ENCODE measurements around the gene SLC25A21.

DNA sequence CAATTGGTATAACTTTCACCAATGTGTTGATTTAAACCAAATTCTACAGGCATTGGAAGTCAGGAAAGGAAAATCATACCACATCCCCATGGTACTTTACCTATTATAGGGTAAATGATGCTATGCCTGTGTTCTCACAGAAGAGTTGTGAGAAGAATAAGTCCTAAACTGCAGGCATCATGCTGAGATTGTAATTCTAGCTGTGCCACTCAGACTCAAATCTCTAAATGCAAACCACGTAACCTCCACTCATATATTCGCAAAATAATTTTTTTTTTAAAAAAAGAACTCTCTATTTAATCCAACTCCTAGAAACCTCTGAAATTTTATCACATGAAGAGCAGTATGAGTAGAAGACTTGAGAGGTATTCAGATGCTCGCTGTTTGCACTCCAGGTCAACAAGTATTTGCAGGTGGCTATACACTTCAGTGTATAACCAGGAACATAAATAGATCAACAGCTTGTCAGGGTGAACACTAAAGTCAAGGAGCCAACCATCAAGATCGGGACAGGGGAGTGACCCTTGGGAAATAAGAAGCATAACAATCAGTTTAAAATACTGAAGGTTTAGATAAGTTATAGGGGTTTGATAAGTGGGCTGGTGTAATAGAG is 110.1 kb downstream of the SLC25A21 start:
- TF ChIP-seq, protein P1, sequence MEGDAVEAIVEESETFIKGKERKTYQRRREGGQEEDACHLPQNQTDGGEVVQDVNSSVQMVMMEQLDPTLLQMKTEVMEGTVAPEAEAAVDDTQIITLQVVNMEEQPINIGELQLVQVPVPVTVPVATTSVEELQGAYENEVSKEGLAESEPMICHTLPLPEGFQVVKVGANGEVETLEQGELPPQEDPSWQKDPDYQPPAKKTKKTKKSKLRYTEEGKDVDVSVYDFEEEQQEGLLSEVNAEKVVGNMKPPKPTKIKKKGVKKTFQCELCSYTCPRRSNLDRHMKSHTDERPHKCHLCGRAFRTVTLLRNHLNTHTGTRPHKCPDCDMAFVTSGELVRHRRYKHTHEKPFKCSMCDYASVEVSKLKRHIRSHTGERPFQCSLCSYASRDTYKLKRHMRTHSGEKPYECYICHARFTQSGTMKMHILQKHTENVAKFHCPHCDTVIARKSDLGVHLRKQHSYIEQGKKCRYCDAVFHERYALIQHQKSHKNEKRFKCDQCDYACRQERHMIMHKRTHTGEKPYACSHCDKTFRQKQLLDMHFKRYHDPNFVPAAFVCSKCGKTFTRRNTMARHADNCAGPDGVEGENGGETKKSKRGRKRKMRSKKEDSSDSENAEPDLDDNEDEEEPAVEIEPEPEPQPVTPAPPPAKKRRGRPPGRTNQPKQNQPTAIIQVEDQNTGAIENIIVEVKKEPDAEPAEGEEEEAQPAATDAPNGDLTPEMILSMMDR (IDR thresholded peaks at IDR 0.05), result no peak
- no peak for TF ChIP-seq POLR2A (IDR thresholded peaks at IDR 0.05)
